BLaER1 treated with 17β-estradiol and CSF1 and Interleukin-3, amounts not matched to agents 10 nM and 100 nM (cell line): ENCODE results near the gene TTC19.

Experiments
- H3K27ac ChIP-seq, 11 experiments: shearing (Covaris generic); formaldehyde crosslinking; 2 replicates each; pipeline ENCODE4 v1.8.1; 2022
- H3K27me3 ChIP-seq, 11 experiments: shearing (Covaris generic); formaldehyde crosslinking; 2 replicates each; pipeline ENCODE4 v1.8.1; 2022
- H3K36me3 ChIP-seq, 11 experiments: shearing (Covaris generic); formaldehyde crosslinking; 2 replicates each; pipeline ENCODE4 v1.8.1; 2022
- H3K4me1 ChIP-seq, 10 experiments: shearing (Covaris generic); formaldehyde crosslinking; 2 replicates each; pipeline ENCODE4 v1.8.1; 2022
- H3K4me2 ChIP-seq, 11 experiments: shearing (Covaris generic); formaldehyde crosslinking; 2 replicates each; pipeline ENCODE4 v1.8.1; 2022
- H3K4me3 ChIP-seq, 10 experiments: shearing (Covaris generic); formaldehyde crosslinking; 2 replicates each; pipeline ENCODE4 v1.8.1; 2022
- H3K9ac ChIP-seq, 11 experiments: shearing (Covaris generic); formaldehyde crosslinking; 2 replicates each; pipeline ENCODE4 v1.8.1; 2022
- H3K9me3 ChIP-seq, 11 experiments: shearing (Covaris generic); formaldehyde crosslinking; replicated peaks in 1 of 11; 2 replicates each; pipeline ENCODE4 v1.8.1; 2022
- H4K20me1 ChIP-seq, 11 experiments: shearing (Covaris generic); formaldehyde crosslinking; 2 replicates each; pipeline ENCODE4 v1.8.1; 2022
- Cebpa-rat ChIP-seq, 11 experiments: shearing (Covaris generic); IDR thresholded peaks; 2 replicates each; pipeline ENCODE4 v1.8.1; 2022

Gene TTC19

DNA sequence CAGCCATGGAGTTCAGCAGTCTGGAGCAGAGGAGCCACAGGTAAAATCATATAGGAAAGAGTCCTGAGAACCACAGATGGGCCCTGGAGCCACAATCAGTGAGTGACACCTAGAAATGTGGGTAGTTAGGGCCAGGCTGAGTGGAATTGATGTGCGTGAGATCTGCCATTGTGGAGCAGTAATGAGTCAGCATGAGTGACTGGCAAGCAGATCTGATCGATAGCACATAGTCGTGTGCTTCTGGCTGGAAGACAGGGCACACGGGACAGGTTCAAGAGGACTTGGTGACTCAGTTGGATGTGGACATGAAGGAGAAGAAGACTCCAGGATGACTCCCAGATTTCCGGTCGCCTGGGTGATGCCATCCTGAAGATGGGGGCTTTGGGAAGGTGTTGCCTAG lies 42.4 kb upstream of the TTC19 start:
- no peak for TF ChIP-seq Cebpa-rat (IDR thresholded peaks at IDR 0.05)
- Histone ChIP-seq H3K4me1 (peaks cover 17 to 92% (median 63%) of the 10 kb centered on the region in 10 experiments), H4K20me1 (peaks cover 0 to 3% (median 0%) of the 10 kb centered on the region in 11 experiments; a peak in 1 of 22 replicates), H3K36me3 (peaks cover 0 to 7% (median 0%) of the 10 kb centered on the region in 11 experiments; a peak in 2 of 22 replicates), H3K27ac (peak overlapping the region in 9 of 11 experiments; percentile 84 to 95 (median 92); a peak in 18 of 22 replicates), H3K4me2 (peak overlapping the region in 7 of 11 experiments; percentile 80 to 90 (median 85); a peak in 13 of 22 replicates), H3K4me3 (no peak overlapping the region), H3K9ac (no peak overlapping the region; a peak in 1 of 22 replicates), H3K27me3 (no peaks in the 10 kb centered on the region), H3K9me3 (no peaks in the 10 kb centered on the region; a peak in 1 of 22 replicates)

DNA sequence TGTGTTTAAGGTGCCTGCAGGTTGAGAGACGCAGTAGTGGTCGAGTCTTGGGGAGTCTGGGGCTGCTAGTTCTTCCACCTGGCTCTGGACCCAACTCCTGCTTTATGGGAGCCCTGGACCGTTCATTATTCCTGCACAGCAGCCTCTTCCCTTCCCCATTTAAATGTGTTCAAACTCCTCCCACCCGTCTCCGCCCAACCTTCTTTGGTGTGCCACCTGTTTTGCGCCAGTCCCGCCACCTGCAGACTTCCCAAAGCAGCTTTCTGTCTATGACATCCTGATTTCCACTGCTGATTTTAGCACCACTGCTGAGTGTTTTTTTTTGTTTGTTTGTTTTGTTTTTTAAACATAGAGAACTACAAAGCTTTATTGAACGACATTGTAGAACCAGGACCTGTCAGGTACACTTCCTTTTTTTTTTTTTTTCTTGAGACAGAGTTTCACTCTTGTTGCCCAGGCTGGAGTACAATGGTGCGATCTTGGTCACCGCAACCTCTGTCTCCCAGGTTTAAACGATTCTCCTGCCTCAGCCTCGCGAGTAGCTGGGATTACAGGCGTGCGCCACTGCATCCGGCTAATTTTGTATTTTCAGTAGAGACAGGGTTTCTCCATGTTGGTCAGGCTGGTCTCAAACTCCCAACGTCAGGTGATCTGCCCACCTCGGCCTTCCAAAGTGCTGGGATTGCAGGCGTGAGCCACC lies 41.9 kb upstream of the TTC19 start:
- H3K4me1 ChIP-seq, result peaks cover 17 to 91% (median 63%) of the 10 kb centered on the region in 10 experiments

GRCh38 chr17:15958484-15958854 lies 41.2 kb upstream of the TTC19 start:
- Histone ChIP-seq H3K27me3 (no peaks in the 10 kb centered on the region), H3K9ac (peak overlapping the region in 10 of 11 experiments; percentile 47 to 80 (median 76); a peak in 18 of 22 replicates), H3K4me2 (peak overlapping the region; percentile 47 to 90 (median 81)), H3K36me3 (peaks cover 0 to 7% (median 0%) of the 10 kb centered on the region in 11 experiments; a peak in 2 of 22 replicates), H3K9me3 (no peaks in the 10 kb centered on the region; a peak in 1 of 22 replicates), H3K4me1 (peaks cover 17 to 91% (median 62%) of the 10 kb centered on the region in 10 experiments), H4K20me1 (no peaks in the 10 kb centered on the region; a peak in 1 of 22 replicates), H3K27ac (peak overlapping the region in 10 of 11 experiments; percentile 67 to 95 (median 92); a peak in 21 of 22 replicates), H3K4me3 (peak overlapping the region in 1 of 10 experiments; percentile 10; a peak in 2 of 20 replicates)
- TF ChIP-seq Cebpa-rat (IDR thresholded peaks at IDR 0.05), result no peak

More for the DNA sequence above, 41.9 kb upstream of the TTC19 start:
- H3K4me3 ChIP-seq, result no peak overlapping the region
- no peak for TF ChIP-seq Cebpa-rat (IDR thresholded peaks at IDR 0.05)
- H3K36me3 ChIP-seq, result peaks cover 0 to 7% (median 0%) of the 10 kb centered on the region in 11 experiments; a peak in 2 of 22 replicates
- peaks cover 0 to 3% (median 0%) of the 10 kb centered on the region in 11 experiments; a peak in 1 of 22 replicates for H4K20me1 ChIP-seq
- H3K27me3 ChIP-seq, result no peaks in the 10 kb centered on the region
- H3K27ac ChIP-seq, result peak overlapping the region in 10 of 11 experiments; percentile 67 to 95 (median 92); a peak in 19 of 22 replicates
- no peaks in the 10 kb centered on the region; a peak in 1 of 22 replicates for H3K9me3 ChIP-seq
- peak overlapping the region in 10 of 11 experiments; percentile 47 to 90 (median 82); a peak in 19 of 22 replicates for H3K4me2 ChIP-seq
- peak overlapping the region in 9 of 11 experiments; percentile 64 to 80 (median 77); a peak in 12 of 22 replicates for H3K9ac ChIP-seq

GRCh38 chr17:15963670-15964110 lies 35.9 kb upstream of the TTC19 start:
- H3K27me3 ChIP-seq, result no peaks in the 10 kb centered on the region
- no peak for TF ChIP-seq Cebpa-rat (IDR thresholded peaks at IDR 0.05)
- peak overlapping the region; percentile 4 to 93 (median 34); a peak in 15 of 22 replicates for H3K4me2 ChIP-seq
- no peak overlapping the region for H3K4me3 ChIP-seq
- H3K4me1 ChIP-seq, result peaks cover 60 to 91% (median 69%) of the 10 kb centered on the region in 10 experiments
- peak overlapping the region in 2 of 11 experiments; percentile 13 to 18; a peak in 1 of 22 replicates for H3K9ac ChIP-seq
- no peaks in the 10 kb centered on the region for H3K36me3 ChIP-seq
- no peaks in the 10 kb centered on the region for H3K9me3 ChIP-seq
- H3K27ac ChIP-seq, result peak overlapping the region in 9 of 11 experiments; percentile 3 to 91 (median 84); a peak in 16 of 22 replicates
- peaks cover 0 to 6% (median 0%) of the 10 kb centered on the region in 11 experiments; a peak in 1 of 22 replicates for H4K20me1 ChIP-seq

GRCh38 chr17:15965528-15965927 lies 34.1 kb upstream of the TTC19 start:
- TF ChIP-seq Cebpa-rat (IDR thresholded peaks at IDR 0.05), result no peak
- Histone ChIP-seq H3K4me3 (peak overlapping the region in 6 of 10 experiments; percentile 2 to 49 (median 22); a peak in 4 of 20 replicates), H3K9ac (peak overlapping the region; percentile 63 to 78 (median 74); a peak in 20 of 22 replicates), H3K9me3 (no peaks in the 10 kb centered on the region), H3K27ac (peak overlapping the region; percentile 66 to 91 (median 81); a peak in 20 of 22 replicates), H3K27me3 (no peaks in the 10 kb centered on the region), H3K4me2 (peak overlapping the region; percentile 84 to 96 (median 93)), H4K20me1 (0 out of 22 replicates have a peak, but pooled peaks cover 0 to 6% (median 0%) of the 10 kb centered on the region in 11 experiments), H3K4me1 (peaks cover 51 to 79% (median 59%) of the 10 kb centered on the region in 10 experiments), H3K36me3 (peaks cover 0 to 12% (median 0%) of the 10 kb centered on the region in 11 experiments; a peak in 4 of 22 replicates)

DNA sequence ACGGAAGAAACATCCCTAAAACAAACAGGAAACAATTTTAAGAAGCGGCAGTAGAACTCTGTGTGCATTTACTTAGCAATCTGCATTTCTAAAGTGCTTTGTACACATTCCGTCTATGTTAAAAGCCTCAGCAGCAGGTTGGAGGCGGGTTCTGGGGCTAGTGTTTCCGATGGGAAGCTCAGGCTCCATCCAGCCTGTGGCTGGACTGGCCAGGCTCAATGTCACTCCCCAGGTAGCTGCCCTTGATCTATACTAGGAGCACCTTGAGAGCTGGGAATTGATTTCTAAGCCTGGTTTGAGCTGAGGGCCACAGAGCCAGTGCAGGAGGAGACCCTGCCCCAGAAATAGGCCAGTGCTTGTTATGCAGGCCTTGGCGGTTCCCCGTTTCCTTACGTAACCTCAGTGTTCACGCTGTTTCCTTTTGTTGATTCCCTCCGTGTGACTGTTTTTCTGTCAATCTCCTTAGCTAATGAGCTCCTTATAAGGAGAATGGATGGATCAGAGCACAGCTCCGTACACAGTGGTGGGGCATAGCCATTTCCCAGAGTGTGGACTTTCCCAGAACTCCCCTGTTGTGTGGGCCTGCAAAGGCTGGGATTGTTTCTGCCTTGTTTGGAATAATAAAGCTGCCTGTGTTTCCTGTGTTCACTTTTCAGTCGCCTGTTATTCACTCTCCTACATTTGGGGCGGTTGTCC lies 33.3 kb upstream of the TTC19 start:
- Histone ChIP-seq H3K4me3 (peak overlapping the region; percentile 24 to 53 (median 40); a peak in 19 of 20 replicates), H3K27me3 (no peaks in the 10 kb centered on the region), H3K4me2 (peak overlapping the region; percentile 84 to 96 (median 93)), H3K36me3 (peaks cover 0 to 17% (median 0%) of the 10 kb centered on the region in 11 experiments; a peak in 4 of 22 replicates), H3K27ac (peak overlapping the region; percentile 66 to 91 (median 81)), H4K20me1 (0 out of 22 replicates have a peak, but pooled peaks cover 0 to 10% (median 0%) of the 10 kb centered on the region in 11 experiments), H3K9ac (peak overlapping the region; percentile 63 to 78 (median 74)), H3K9me3 (no peaks in the 10 kb centered on the region), H3K4me1 (peaks cover 51 to 71% (median 57%) of the 10 kb centered on the region in 10 experiments)
- no peak for TF ChIP-seq Cebpa-rat (IDR thresholded peaks at IDR 0.05)

DNA sequence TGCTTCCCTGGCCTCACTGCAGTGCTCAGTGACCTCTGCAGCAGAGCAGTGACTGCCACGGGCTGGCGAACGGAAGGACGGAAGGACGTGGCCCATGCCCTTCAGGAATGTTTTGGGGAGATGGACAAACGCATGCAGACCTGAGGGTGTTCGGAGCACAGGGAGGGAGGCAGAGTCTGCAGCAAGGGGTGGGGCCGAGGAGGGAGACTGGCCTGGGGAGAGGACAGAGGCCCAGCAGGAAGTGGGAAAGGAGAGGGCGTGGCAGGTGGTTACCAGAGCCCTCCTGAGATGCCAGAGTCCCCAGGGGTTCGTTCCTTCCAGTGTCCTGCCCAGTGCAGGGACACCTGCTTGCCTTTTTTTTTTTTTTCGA lies 32.8 kb upstream of the TTC19 start:
- H3K4me2 ChIP-seq, result peak overlapping the region; percentile 84 to 96 (median 93)
- peak overlapping the region; percentile 66 to 91 (median 81); a peak in 21 of 22 replicates for H3K27ac ChIP-seq
- H3K9ac ChIP-seq, result peak overlapping the region; percentile 63 to 78 (median 74)
- TF ChIP-seq Cebpa-rat (IDR thresholded peaks at IDR 0.05), result no peak
- H3K4me1 ChIP-seq, result peaks cover 51 to 67% (median 57%) of the 10 kb centered on the region in 10 experiments
- H3K9me3 ChIP-seq, result no peaks in the 10 kb centered on the region
- peaks cover 0 to 21% (median 0%) of the 10 kb centered on the region in 11 experiments; a peak in 5 of 22 replicates for H3K36me3 ChIP-seq
- H4K20me1 ChIP-seq, result 0 out of 22 replicates have a peak, but pooled peaks cover 0 to 10% (median 0%) of the 10 kb centered on the region in 11 experiments
- H3K4me3 ChIP-seq, result peak overlapping the region; percentile 24 to 53 (median 40); a peak in 19 of 20 replicates
- no peaks in the 10 kb centered on the region for H3K27me3 ChIP-seq
